HPDE6-E6E7 (cell line): ENCODE measurements around the gene ANKRD52.

ENCODE experiments used
- DNase-seq: peaks from one replicate; pipeline ENCODE4 v3.0.0; 2011; ENCODE audit warnings: missing footprints; ENCODE audit errors: extremely low spot score

ANKRD52 gene

GRCh38 chr12:56241424-56242303 is 16.5 kb downstream of the ANKRD52 start:
- DNase-seq, result no peak

DNA sequence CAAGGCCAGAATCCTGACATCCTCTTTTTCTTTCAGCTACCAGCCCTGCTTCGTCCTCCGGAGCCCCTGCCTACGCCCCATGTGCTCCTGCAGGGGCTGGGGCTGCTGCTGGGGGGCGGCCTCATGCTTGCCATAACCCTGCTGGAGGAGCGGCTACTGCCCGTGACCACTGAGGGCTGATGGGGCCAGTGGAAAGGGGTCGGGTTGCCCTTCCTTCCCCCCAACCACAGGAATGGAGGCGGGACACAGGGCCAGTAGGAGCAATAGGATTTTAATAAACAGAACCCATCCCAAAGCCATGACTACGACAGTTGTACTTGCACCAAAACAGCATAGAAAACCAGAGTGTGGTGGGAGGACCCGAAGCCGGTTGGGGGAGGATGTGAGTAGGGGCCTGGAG is 20.6 kb downstream of the ANKRD52 start:
- no peak for DNase-seq

GRCh38 chr12:56236985-56237384 is 21.2 kb downstream of the ANKRD52 start:
- DNase-seq, result no peak

GRCh38 chr12:56236091-56236490 is 22.1 kb downstream of the ANKRD52 start:
- no peak for DNase-seq

DNA sequence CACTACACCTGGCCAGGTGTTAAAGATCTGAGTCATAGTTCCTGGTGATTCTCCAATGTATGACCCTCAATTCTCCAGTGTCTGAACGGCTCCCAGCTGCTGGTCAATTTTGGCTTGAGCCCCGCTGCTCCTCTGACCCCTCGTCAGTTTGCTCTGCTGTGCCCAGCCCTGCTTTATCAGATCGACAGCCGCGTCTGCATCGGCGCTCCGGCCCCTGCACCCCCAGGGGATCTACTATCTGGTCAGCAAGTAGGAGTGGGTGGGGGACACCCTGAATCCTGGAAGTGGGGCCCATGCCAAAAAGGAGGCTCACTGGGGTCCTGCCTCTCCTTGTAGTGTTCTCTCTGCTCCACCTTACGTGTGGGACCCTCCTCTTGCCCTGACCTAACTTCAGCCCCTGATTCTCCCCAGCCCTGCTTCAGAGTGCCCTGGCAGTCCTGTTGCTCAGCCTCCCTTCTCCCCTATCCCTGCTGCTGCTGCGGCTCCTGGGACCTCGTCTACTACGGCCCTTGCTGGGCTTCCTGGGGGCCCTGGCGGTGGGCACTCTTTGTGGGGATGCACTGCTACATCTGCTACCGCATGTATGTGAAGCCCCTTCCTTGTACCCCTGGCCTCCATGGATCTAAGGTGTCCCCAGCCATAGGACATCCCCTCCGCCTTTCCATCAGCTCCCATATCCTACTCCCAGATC is 23.3 kb downstream of the ANKRD52 start:
- no peak for DNase-seq

DNA sequence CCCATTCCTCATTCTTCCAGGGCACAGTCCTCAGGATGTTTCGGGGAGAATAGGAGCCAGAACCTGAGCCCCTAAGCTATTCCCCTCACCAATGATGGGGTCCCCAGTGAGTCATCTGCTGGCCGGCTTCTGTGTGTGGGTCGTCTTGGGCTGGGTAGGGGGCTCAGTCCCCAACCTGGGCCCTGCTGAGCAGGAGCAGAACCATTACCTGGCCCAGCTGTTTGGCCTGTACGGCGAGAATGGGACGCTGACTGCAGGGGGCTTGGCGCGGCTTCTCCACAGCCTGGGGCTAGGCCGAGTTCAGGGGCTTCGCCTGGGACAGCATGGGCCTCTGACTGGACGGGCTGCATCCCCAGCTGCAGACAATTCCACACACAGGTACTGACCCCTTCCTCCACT is 27.0 kb downstream of the ANKRD52 start:
- DNase-seq, result no peak

- DNase-seq, result no peak
Measured at GRCh38 chr12:56230432-56231183, 27.6 kb downstream of the ANKRD52 start.

- DNase-seq, result no peak
Measured at GRCh38 chr12:56229916-56230431, 28.2 kb downstream of the ANKRD52 start, which contains the start of gene SLC39A5. Gene SLC39A5 (plus strand): TSS chr12:56230051. CDS start chr12:56231275, 1,224 bp downstream.

- DNase-seq, result no peak
Measured at GRCh38 chr12:56229082-56229481, 29.1 kb downstream of the ANKRD52 start.

DNA sequence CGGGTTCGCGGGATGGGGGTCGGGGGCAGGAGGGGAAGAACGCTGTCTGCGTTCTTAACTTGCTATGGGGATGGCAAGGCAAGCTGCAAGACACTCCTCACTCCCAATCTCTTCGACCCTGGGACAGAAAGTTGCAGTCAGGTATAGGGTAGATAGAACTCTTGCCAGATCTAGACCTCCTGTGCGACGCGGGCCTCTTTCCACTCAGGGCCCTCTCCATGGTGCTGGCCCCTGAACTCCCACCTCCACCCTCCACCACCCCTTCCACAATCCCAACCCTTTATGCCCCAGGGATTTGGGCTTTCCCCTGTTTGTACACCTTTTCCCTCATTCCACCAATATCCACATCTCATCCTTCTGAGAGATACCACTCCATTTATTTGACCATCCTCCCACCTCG is 33.2 kb downstream of the ANKRD52 start:
- no peak for DNase-seq

DNA sequence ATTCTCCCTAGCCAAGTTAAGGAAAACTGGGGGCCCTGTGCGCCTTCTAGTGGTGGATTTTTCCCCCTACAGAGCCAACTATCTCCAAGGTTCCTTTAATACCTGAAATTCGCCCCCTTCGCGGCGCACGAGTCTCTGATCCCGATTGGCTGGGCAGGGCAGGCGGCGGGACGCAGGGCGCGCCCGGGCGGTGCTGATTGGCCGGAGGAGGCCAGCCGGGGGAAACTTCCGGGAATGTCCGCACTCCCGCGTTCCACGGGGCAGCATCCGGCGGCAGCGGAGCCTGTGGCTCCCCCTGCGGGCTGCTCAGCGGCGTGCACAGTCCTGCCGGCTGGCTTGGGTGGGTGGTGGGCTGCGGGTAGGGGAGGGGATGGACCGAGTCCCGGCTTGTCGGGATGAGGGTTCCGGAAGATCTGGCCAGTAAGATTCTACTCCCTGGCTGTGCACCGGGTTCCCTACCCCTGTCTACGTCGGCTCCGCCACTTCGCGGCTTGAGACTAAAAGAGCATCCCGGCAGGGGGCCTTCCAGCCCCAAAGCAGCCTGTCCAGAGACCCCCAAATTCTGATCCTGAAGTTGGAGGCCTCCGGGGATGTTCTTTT is 34.0 kb downstream of the ANKRD52 start, which contains the start of gene NABP2:
Gene NABP2, plus strand, starts transcription at position 241 of the 600 bp plus-strand sequence. CDS start 515 bp downstream, outside the sequence.
- peak; percentile 100 for DNase-seq

DNA sequence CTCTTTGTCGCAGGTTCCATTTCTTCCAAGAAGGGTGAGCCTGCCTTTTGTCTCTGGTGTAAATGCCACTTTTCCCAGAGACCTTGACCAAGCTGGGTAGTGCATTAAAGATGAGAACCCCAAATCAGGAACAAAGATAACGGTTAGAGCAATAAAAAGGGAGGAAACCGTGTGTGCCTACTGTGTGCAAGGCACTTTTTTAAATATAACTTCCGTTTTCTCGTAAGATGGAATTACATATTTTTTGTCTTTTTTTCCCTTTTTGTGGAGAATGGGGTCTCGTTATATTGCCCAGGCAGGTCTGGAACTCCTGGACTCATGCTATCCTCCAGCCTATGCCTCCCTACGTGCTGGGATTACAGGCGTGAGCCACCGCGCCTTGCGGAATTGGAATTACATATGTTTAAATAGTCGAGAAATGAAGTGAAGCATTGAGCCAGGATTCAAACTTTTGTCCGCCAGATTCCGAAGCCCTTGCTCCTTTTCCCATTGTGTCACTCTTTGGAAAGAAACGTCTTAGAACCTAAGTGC is 34.5 kb downstream of the ANKRD52 start:
- DNase-seq, result no peak

- no peak for DNase-seq
Measured at GRCh38 chr12:56222531-56222895, 35.7 kb downstream of the ANKRD52 start.

- peak; percentile 99 for DNase-seq
Measured at GRCh38 chr12:56221757-56222530, 36.2 kb downstream of the ANKRD52 start, which contains the start of gene RNF41. Gene RNF41 (minus strand): TSS chr12:56221922. CDS start chr12:56214047, 7,875 bp downstream.

DNA sequence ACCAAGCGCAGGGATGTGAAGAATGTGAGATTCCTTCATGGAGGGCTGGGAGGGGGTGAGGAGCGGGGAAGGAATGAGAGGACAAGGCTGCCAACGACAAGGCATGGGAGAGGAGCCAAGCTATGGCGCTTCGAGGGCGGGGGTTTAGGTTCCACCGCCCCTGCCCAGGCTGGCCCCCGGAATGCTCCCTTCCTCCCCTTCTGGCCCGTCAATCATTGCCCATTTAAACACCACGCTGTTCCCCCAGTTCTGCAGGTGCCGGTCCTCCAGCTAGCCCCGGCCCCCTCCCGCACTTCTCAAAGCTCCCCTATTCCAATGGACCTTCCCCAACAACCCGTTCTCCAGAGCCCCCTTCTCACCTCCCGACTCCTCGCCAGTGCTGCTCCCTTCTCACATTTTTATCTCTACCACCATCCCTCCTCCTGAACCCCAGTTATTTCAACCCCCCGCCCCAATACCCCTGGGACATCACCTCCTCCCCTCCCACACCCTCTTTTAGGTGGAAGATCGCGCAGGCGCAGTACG is 36.9 kb downstream of the ANKRD52 start:
- DNase-seq, result peak; percentile 45

GRCh38 chr12:56220611-56221231 is 37.5 kb downstream of the ANKRD52 start:
- no peak for DNase-seq

GRCh38 chr12:56219840-56220239 is 38.3 kb downstream of the ANKRD52 start:
- no peak for DNase-seq

- DNase-seq, result no peak
Measured at GRCh38 chr12:56216461-56216860, 41.7 kb downstream of the ANKRD52 start.

GRCh38 chr12:56213878-56214277 is 44.3 kb downstream of the ANKRD52 start:
- DNase-seq, result no peak

DNA sequence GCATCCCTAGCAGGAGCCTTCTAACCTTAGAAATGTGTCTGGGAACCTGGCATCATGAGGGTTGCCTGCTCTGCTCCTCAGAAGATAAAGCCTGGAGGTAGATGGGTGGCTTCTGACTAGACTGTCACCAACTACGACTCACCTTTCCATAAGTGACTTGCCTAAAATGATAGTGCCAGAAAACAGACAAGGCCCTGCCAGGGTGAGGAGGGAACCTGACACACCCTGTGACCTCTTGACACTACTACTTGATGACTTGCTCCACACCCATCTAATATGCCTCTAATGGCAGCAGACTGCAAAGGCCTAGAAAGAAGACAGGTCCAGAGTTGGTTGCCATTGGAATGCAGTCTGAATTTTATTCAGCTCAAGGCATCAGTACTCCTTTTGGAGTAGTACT is 45.8 kb downstream of the ANKRD52 start:
- no peak for DNase-seq
